Neuronal stem cell (in vitro differentiated cells): Measurements from ENCODE around the gene SPINK8. TPM values are rescaled to one million over a fixed set of nuclear protein-coding genes. Genes with fewer than 3 reads are reported as not detected.
"Not testable (repeated sequence)": the region's sequence is repeated elsewhere in the genome, so short reads cannot be mapped to it uniquely, and the experiment has no call there.

Source experiments
- DNase-seq: peaks from one replicate; pipeline ENCODE4 v3.0.0-alpha.2; 2013; ENCODE audit warnings: low spot score
- H2AFZ ChIP-seq: one replicate; pipeline ENCODE4 v1.6.1; 2013; ENCODE audit warnings: mild to moderate bottlenecking, low read length, inconsistent platforms
- H2AK5ac ChIP-seq: 2 replicates; pipeline ENCODE4 v1.6.1; 2013; ENCODE audit warnings: low read depth, mild to moderate bottlenecking, inconsistent platforms, low read length, moderate library complexity, mixed read lengths
- H2BK120ac ChIP-seq: 2 replicates; pipeline ENCODE4 v1.6.1; 2013; ENCODE audit warnings: low read depth, mild to moderate bottlenecking, inconsistent platforms, low read length, moderate library complexity, mixed read lengths
- H2BK12ac ChIP-seq: one replicate; pipeline ENCODE4 v1.6.1; 2013; ENCODE audit warnings: low read length, inconsistent platforms
- H2BK15ac ChIP-seq: 2 replicates; pipeline ENCODE4 v1.6.1; 2013; ENCODE audit warnings: mild to moderate bottlenecking, low read length, inconsistent platforms, mixed read lengths
- H2BK5ac ChIP-seq: one replicate; pipeline ENCODE4 v1.6.1; 2013; ENCODE audit warnings: inconsistent platforms, mild to moderate bottlenecking, low read length, moderate library complexity
- H3K14ac ChIP-seq: one replicate; pipeline ENCODE4 v1.6.1; 2013; ENCODE audit warnings: low read length, inconsistent platforms
- H3K18ac ChIP-seq: 2 replicates; pipeline ENCODE4 v1.6.1; 2013; ENCODE audit warnings: low read length, inconsistent platforms
- H3K23ac ChIP-seq: 2 replicates; pipeline ENCODE4 v1.6.1; 2013; ENCODE audit warnings: low read depth, mild to moderate bottlenecking, mixed read lengths, low read length, inconsistent platforms; ENCODE audit not compliant: poor library complexity
- H3K27ac ChIP-seq: replicated peaks from 3 replicates; pipeline ENCODE4 v1.5.1; 2013; ENCODE audit warnings: low read length, inconsistent platforms
- H3K27me3 ChIP-seq, 3 experiments: 2 replicates each; pipeline ENCODE4 v1.6.1; 2013; ENCODE audit warnings: low read length in 3 of 3, mild to moderate bottlenecking in 2 of 3, inconsistent platforms in 1 of 3, low read depth in 1 of 3, mixed read lengths in 1 of 3, moderate library complexity in 1 of 3; ENCODE audit not compliant: control insufficient read depth in 3 of 3, insufficient read depth in 3 of 3
- H3K36me3 ChIP-seq, 2 donors: replicated peaks in 1 of 2; 2 replicates each; pipeline ENCODE4 v1.6.1; 2013; ENCODE audit warnings: low read length in 2 of 2; ENCODE audit not compliant: control insufficient read depth in 2 of 2, insufficient read depth in 2 of 2
- H3K4ac ChIP-seq: 2 replicates; pipeline ENCODE4 v1.6.1; 2013; ENCODE audit warnings: inconsistent platforms, mild to moderate bottlenecking, low read length, moderate library complexity
- H3K4me1 ChIP-seq, 2 donors: 1 replicate in 1 of 2; 2 replicates in 1 of 2; pipeline ENCODE4 v1.6.1; 2013; ENCODE audit warnings: low read length in 2 of 2, low read depth in 1 of 2; ENCODE audit not compliant: control insufficient read depth in 2 of 2, insufficient read depth in 1 of 2
- H3K4me2 ChIP-seq: one replicate; pipeline ENCODE4 v1.6.1; 2013; ENCODE audit warnings: mild to moderate bottlenecking, low read length, inconsistent platforms; ENCODE audit not compliant: insufficient read depth, poor library complexity, severe bottlenecking
- H3K4me3 ChIP-seq, 2 donors: 2 replicates each; pipeline ENCODE4 v1.5.1; 2013; ENCODE audit warnings: low read length in 2 of 2, mild to moderate bottlenecking in 2 of 2, inconsistent platforms in 1 of 2, moderate library complexity in 1 of 2
- H3K79me1 ChIP-seq: one replicate; pipeline ENCODE4 v1.6.1; 2013; ENCODE audit warnings: low read depth, mild to moderate bottlenecking, inconsistent platforms, low read length, moderate library complexity
- H3K9ac ChIP-seq: one replicate; pipeline ENCODE4 v1.6.1; 2013; ENCODE audit warnings: mild to moderate bottlenecking, low read depth, low read length, inconsistent platforms; ENCODE audit not compliant: poor library complexity
- H3K9me3 ChIP-seq, 2 donors: replicated peaks in 1 of 2; 2 replicates each; pipeline versions ENCODE3 to v1.6.1; 2013; ENCODE audit warnings: low read length in 2 of 2, mild to moderate bottlenecking in 2 of 2, inconsistent platforms in 1 of 2, low read depth in 1 of 2, mixed read lengths in 1 of 2, moderate library complexity in 1 of 2; ENCODE audit not compliant: control insufficient read depth in 2 of 2, insufficient read depth in 1 of 2
- H4K8ac ChIP-seq: one replicate; pipeline ENCODE4 v1.6.1; 2013; ENCODE audit warnings: low read depth, mild to moderate bottlenecking, inconsistent platforms, low read length, moderate library complexity
- H4K91ac ChIP-seq: one replicate; pipeline ENCODE4 v1.6.1; 2013; ENCODE audit warnings: low read length, low read depth, mild to moderate bottlenecking, inconsistent platforms; ENCODE audit not compliant: poor library complexity
- WGBS, 2 donors: extraction: QIAGEN DNeasy Blood & Tissue Kit; methylation state at CpG; one replicate each; pipeline ENCODE4 v1.1.7; 2013; ENCODE audit warnings: missing lambda C conversion rate in 2 of 2, mixed read lengths in 1 of 2; ENCODE audit not compliant: insufficient read length in 2 of 2, insufficient replicate concordance in 1 of 2; ENCODE audit errors: extremely low coverage in 2 of 2; 5-methylcytosine and 5-hydroxymethylcytosine counted together
- polyA plus RNA-seq, 2 experiments: library from polyadenylated mRNA; stranded (reverse); fragments of 200-250 nt; gene quantifications; one replicate each; pipeline ENCODE4 v1.2.3, GENCODE V29; 2013

SPINK8 gene
- polyA plus RNA-seq (2013, experiment 1 of 2), result not detected
- not detected for polyA plus RNA-seq (2013, experiment 2 of 2)

DNA sequence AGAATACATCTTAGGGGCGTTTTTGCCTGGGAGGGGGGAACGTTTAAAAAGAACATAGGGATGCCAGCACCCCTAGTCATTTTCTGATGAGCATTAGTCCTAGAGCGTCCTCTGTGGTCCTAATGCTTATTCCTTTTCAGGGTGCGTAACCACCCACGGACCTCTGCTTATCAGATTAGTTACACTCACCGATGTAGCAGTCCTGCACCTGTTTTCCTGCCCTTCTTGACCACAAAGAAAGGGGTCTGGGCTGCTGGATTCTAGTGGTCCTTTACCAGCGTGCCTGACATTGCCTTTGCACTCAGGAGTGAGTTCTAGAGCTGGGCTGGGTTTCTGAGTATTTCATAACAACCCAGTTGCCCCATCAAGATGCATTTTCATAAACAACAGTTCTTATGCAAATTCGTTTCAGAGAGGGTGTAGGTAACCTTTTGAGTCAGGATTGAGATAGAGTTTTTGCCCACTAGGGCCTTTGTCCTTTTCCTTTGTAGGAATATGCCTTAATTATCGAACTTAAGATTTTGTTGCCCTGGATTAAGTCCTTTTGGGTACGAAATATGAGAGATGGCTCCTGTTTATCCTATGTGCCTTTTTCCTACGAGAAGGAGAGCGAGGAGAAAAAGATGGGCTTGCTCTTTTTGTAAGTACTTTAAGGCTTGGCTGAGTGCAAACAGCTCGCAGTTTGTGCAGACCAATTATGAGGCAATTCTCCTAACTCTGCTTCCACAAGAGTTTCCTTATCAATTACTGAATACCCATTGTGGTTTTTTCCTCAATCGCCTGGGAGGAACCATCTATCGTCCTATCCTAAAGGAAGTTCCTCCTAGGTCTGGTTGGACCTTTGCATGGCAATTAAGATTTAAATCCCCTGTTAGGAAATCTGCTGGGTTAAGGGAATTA is at the start of gene SPINK8:
Gene SPINK8, minus strand, starts transcription at position 316 of the 900 bp plus-strand sequence. CDS start 5,320 bp downstream, outside the sequence.
- DNase-seq, result not testable (repeated sequence)
- no CpG with 5 or more reads among the region's 15 CpGs for WGBS, 2 donors

DNA sequence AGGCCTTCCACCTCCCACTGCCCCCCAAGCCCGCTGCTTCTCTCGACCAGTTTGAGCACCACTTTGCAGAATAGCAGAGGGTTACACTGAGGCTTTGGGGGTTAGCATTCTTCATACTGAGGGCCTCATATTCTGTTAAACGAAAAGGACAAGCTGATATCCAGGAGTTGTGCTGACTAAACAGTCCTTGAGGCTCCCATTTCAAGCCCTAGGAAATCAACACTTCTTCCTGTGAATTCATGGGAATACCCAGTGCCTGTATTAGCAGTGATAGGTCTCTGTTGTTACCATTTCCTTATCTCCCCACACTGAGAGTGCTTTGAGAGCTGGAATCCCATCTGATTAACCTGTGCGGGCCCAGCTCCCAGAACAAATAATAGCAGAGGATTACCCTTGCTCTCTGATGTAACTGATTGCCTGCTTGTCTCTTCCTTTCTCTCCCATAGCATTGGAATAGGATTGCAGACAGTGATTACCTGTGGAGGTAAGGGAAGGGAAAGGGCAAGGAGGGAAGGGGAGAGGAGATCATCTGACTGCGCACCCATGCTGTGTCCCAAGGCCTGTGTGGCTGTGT is 39.5 kb upstream of the SPINK8 start:
- WGBS, 2 donors, result no CpG with 5 or more reads among the region's 5 CpGs
- Histone ChIP-seq H4K8ac (peak overlapping the region; percentile 32), H2AK5ac (no peak overlapping the region), H2AFZ (no peak overlapping the region), H3K14ac (no peak overlapping the region), H3K9ac (no peak overlapping the region), H3K4me1 (peaks cover 3 to 12% of the 10 kb centered on the region in 2 donors), H2BK120ac (no peak overlapping the region), H2BK5ac (no peak overlapping the region), H3K36me3 (no peaks in the 10 kb centered on the region), H3K27me3 (peaks cover 0 to 13% (median 0%) of the 10 kb centered on the region in 3 experiments), H4K91ac (no peak overlapping the region), H3K18ac (no peak overlapping the region), H3K79me1 (no peaks in the 10 kb centered on the region), H2BK15ac (no peak overlapping the region), H2BK12ac (no peak overlapping the region), H3K23ac (no peak overlapping the region), H3K4me3 (no peak overlapping the region), H3K27ac (no peak overlapping the region), H3K4me2 (no peak overlapping the region), H3K9me3 (no peaks in the 10 kb centered on the region), H3K4ac (no peak overlapping the region)
- no peak for DNase-seq

More for the DNA sequence above, at the start of gene SPINK8:
- H3K23ac ChIP-seq, H3K4me3 ChIP-seq, H2BK15ac ChIP-seq, H3K79me1 ChIP-seq, H3K27ac ChIP-seq, H2BK5ac ChIP-seq, H3K9ac ChIP-seq, H3K9me3 ChIP-seq, H2AFZ ChIP-seq, H4K91ac ChIP-seq, H3K4ac ChIP-seq, H2AK5ac ChIP-seq, H3K14ac ChIP-seq, H2BK120ac ChIP-seq, H2BK12ac ChIP-seq, H3K18ac ChIP-seq, H3K4me1 ChIP-seq, H4K8ac ChIP-seq, H3K4me2 ChIP-seq, H3K36me3 ChIP-seq, H3K27me3 ChIP-seq: not testable (repeated sequence)

DNA sequence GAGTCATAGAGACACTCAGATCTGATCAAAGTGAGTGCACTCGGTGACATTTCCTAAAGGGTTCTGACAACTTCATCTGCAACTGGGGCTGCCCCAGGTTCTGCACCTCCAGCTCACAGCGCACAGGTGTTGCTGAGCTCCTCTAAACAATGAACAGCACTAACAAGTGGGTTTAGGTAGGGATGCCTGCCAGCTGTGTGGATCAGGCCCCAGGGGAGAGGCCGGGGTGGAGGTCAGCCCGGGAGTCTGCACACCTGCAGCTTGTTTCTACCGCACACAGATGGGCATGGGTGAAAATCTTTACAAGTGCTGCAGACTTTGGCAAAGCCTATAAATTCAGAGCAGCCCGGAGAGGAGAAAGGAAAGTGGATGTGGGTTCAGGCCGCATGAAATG is 38.9 kb upstream of the SPINK8 start:
- no CpG with 5 or more reads among the region's 7 CpGs for WGBS, 2 donors
- DNase-seq, result no peak
- no peak overlapping the region for H4K91ac ChIP-seq

More for the DNA sequence above, 38.9 kb upstream of the SPINK8 start:
- no peak overlapping the region for H3K4ac ChIP-seq
- H3K36me3 ChIP-seq, result no peaks in the 10 kb centered on the region
- H2BK15ac ChIP-seq, result no peak overlapping the region
- no peak overlapping the region for H3K9ac ChIP-seq
- H3K4me1 ChIP-seq, result peaks cover 3 to 12% of the 10 kb centered on the region in 2 donors
- no peak overlapping the region for H3K27ac ChIP-seq
- H3K4me3 ChIP-seq, result no peak overlapping the region
- H3K79me1 ChIP-seq, result no peaks in the 10 kb centered on the region
- H3K27me3 ChIP-seq, result peaks cover 0 to 17% (median 0%) of the 10 kb centered on the region in 3 experiments
- no peak overlapping the region for H2BK12ac ChIP-seq
- no peak overlapping the region for H2AK5ac ChIP-seq
- no peaks in the 10 kb centered on the region for H3K9me3 ChIP-seq
- H4K8ac ChIP-seq, result no peak overlapping the region
- no peak overlapping the region for H3K4me2 ChIP-seq
- no peak overlapping the region for H3K18ac ChIP-seq
- no peak overlapping the region for H2BK5ac ChIP-seq
- no peak overlapping the region for H3K14ac ChIP-seq
- H2BK120ac ChIP-seq, result no peak overlapping the region
- no peak overlapping the region for H2AFZ ChIP-seq
- H3K23ac ChIP-seq, result no peak overlapping the region
